Glutamatergic neuron (in vitro differentiated cells): ENCODE data around the gene PIM3. TPM values are rescaled to one million over a fixed set of nuclear protein-coding genes. Genes with fewer than 3 reads are reported as not detected.

Source experiments
- DNase-seq: peaks from one replicate; pipeline ENCODE4 v3.0.0; 2022
- H3K27ac Mint-ChIP-seq: one replicate; pipeline ENCODE4 v1.8.0; 2020; ENCODE audit warnings: mild to moderate bottlenecking, mixed read lengths, inconsistent platforms; ENCODE audit not compliant: unreplicated experiment
- H3K27me3 Mint-ChIP-seq: one replicate; pipeline ENCODE4 v1.8.0; 2020; ENCODE audit warnings: mild to moderate bottlenecking, moderate library complexity, mixed read lengths, inconsistent platforms; ENCODE audit not compliant: unreplicated experiment
- H3K36me3 Mint-ChIP-seq: one replicate; pipeline ENCODE4 v1.8.0; 2020; ENCODE audit warnings: mild to moderate bottlenecking, mixed read lengths, inconsistent platforms; ENCODE audit not compliant: unreplicated experiment
- H3K4me1 Mint-ChIP-seq: one replicate; pipeline ENCODE4 v1.8.0; 2020; ENCODE audit warnings: mild to moderate bottlenecking, low read depth, mixed read lengths, inconsistent platforms; ENCODE audit not compliant: unreplicated experiment
- H3K4me3 Mint-ChIP-seq: one replicate; pipeline ENCODE4 v1.8.0; 2020; ENCODE audit warnings: mild to moderate bottlenecking, mixed read lengths, inconsistent platforms; ENCODE audit not compliant: unreplicated experiment
- H3K9me3 Mint-ChIP-seq: one replicate; pipeline ENCODE4 v1.8.0; 2020; ENCODE audit warnings: mild to moderate bottlenecking, moderate library complexity, mixed read lengths, inconsistent platforms; ENCODE audit not compliant: unreplicated experiment
- CTCF ChIP-seq: fragments of 200-600 bp; sonication (generic); IDR thresholded peaks from one replicate; pipeline ENCODE4 v1.5.0; 2021; ENCODE audit not compliant: partially characterized antibody, unreplicated experiment
- total RNA-seq: library from RNA; stranded (reverse); fragmentation: NEBNext Ultra II Directional; extraction: Animal tissue kit (Norgen Biotek cat#: 25700); gene quantifications from one replicate; pipeline ENCODE4 v1.2.1, GENCODE V29; 2021; ENCODE audit not compliant: unreplicated experiment

The PIM3 gene
- total RNA-seq, 1 donor from 2014 or later: 32.3 TPM

- H3K4me1 Mint-ChIP-seq: peaks cover 8% of the 10 kb centered on the region
- H3K27ac Mint-ChIP-seq: no peak overlapping the region
- H3K27me3 Mint-ChIP-seq: peaks cover 12% of the 10 kb centered on the region
- no peaks in the 10 kb centered on the region for H3K36me3 Mint-ChIP-seq
- no peak for TF ChIP-seq CTCF
- H3K9me3 Mint-ChIP-seq: peaks cover 6% of the 10 kb centered on the region
- no peak overlapping the region for H3K4me3 Mint-ChIP-seq
- DNase-seq: peak; percentile 15
Measured at GRCh38 chr22:49965091-49966040, 4.8 kb downstream of the PIM3 start.

GRCh38 chr22:49966041-49966773 is 5.6 kb downstream of the PIM3 start:
- peaks cover 16% of the 10 kb centered on the region for H3K27me3 Mint-ChIP-seq
- no peaks in the 10 kb centered on the region for H3K36me3 Mint-ChIP-seq
- no peak overlapping the region for H3K4me3 Mint-ChIP-seq
- TF ChIP-seq CTCF: no peak
- peaks cover 6% of the 10 kb centered on the region for H3K9me3 Mint-ChIP-seq
- DNase-seq: no peak
- H3K4me1 Mint-ChIP-seq: peaks cover 10% of the 10 kb centered on the region
- H3K27ac Mint-ChIP-seq: no peak overlapping the region

GRCh38 chr22:49966774-49967705 is 6.5 kb downstream of the PIM3 start:
- DNase-seq: peak; percentile 52
- Mint-ChIP-seq H3K27me3 (peaks cover 16% of the 10 kb centered on the region), H3K36me3 (no peaks in the 10 kb centered on the region), H3K4me1 (peaks cover 10% of the 10 kb centered on the region), H3K27ac (peak overlapping the region; percentile 93), H3K9me3 (peaks cover 6% of the 10 kb centered on the region), H3K4me3 (no peak overlapping the region)
- TF ChIP-seq CTCF: no peak

- peaks cover 16% of the 10 kb centered on the region for H3K27me3 Mint-ChIP-seq
- H3K9me3 Mint-ChIP-seq: peaks cover 6% of the 10 kb centered on the region
- peak; percentile 76 for DNase-seq
- peak overlapping the region; percentile 71 for H3K4me3 Mint-ChIP-seq
- no peaks in the 10 kb centered on the region for H3K36me3 Mint-ChIP-seq
- peak overlapping the region; percentile 93 for H3K27ac Mint-ChIP-seq
- H3K4me1 Mint-ChIP-seq: peaks cover 10% of the 10 kb centered on the region
- TF ChIP-seq CTCF: no peak
Measured at GRCh38 chr22:49967706-49968208, 7.2 kb downstream of the PIM3 start.
